ENCODE results near the gene PCDH9.

GRCh38 chr13:66948910-66949309 lies 281.2 kb downstream of the PCDH9 start:
- TF ChIP-seq CTCF (IDR thresholded peaks at IDR 0.05), result no peak
- no peak for TF ChIP-seq SIN3A (IDR thresholded peaks at IDR 0.05; ENCODE audit: borderline replicate concordance, insufficient read depth, low read depth, low read length)
